Lower leg skin (tissue), 4 donors: ENCODE measurements around the gene CSN1S1. TPM values are rescaled to one million over a fixed set of nuclear protein-coding genes. Genes with fewer than 3 reads are reported as not detected.

ENCODE experiments used
- DNase-seq, 2 donors: peaks; one replicate each; pipeline ENCODE4 v3.0.0-alpha.2; 2019; ENCODE audit warnings: low spot score in 2 of 2
- H3K4me3 ChIP-seq: fragments of 200-600 bp; sonication (generic); 2 replicates; pipeline ENCODE4 v1.5.1; 2017; ENCODE audit warnings: mild to moderate bottlenecking, low read depth; ENCODE audit not compliant: poor library complexity, severe bottlenecking
- POLR2A ChIP-seq, 2 donors: fragments of 450-650 bp; IDR thresholded peaks; one replicate each; pipeline ENCODE4 v1.6.1; 2016 to 2017; ENCODE audit warnings: antibody characterized with exemption in 2 of 2, mild to moderate bottlenecking in 1 of 2, moderate library complexity in 1 of 2
- WGBS, 2 donors: methylation state at CpG; one replicate each; pipeline ENCODE4 v1.1.5; 2018; 5-methylcytosine and 5-hydroxymethylcytosine counted together
- intact Hi-C: fragments of 100-400 bp; cut with DNase I; formaldehyde crosslinking; loops from one replicate; pipeline ENCODE4 v1.15.0; 2023; ENCODE audit warnings: low total_unique reads
- total RNA-seq, 4 donors: library from RNA; depleted of rRNA; stranded (reverse); fragments of >200 nt; gene quantifications; one replicate each; pipeline ENCODE4 v1.1.0, GENCODE V29; 2016
- TF ChIP-seq, protein P1 (sequence below), 3 donors: fragments of 450-650 bp; IDR thresholded peaks; one replicate each; pipeline ENCODE4 v1.5.1; 2016; ENCODE audit warnings: antibody characterized with exemption in 3 of 3, mild to moderate bottlenecking in 3 of 3, moderate library complexity in 2 of 3

The CSN1S1 gene
- total RNA-seq, 4 donors from 2014 or later, result 3.7 TPM; not detected in 3

DNA sequence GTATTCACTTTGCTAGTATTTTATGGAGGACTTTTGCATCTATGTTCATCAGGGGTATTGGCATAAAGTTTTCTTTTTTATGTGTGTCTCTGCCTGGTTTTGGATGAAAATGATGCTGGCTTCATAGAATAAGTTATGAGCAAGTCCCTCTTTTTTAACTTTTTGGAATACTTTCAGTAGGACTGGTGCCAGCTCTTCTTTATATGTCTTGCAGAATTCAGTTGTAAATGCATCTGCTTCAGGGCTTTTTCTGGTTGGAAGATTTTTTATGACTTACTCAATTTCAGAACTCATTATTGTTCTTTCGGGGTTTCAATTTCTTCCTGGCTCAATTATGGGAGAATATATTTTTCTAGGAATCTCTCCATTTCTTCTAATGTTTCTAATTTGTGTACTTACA is 43.8 kb downstream of the CSN1S1 start:
- 7 to 30% methylated on average over 1 of the region's 1 CpG for WGBS, 2 donors
- no peak for DNase-seq
- H3K4me3 ChIP-seq, result no peak overlapping the region
- no peak for TF ChIP-seq POLR2A (IDR thresholded peaks at IDR 0.05)
- TF ChIP-seq, protein P1, sequence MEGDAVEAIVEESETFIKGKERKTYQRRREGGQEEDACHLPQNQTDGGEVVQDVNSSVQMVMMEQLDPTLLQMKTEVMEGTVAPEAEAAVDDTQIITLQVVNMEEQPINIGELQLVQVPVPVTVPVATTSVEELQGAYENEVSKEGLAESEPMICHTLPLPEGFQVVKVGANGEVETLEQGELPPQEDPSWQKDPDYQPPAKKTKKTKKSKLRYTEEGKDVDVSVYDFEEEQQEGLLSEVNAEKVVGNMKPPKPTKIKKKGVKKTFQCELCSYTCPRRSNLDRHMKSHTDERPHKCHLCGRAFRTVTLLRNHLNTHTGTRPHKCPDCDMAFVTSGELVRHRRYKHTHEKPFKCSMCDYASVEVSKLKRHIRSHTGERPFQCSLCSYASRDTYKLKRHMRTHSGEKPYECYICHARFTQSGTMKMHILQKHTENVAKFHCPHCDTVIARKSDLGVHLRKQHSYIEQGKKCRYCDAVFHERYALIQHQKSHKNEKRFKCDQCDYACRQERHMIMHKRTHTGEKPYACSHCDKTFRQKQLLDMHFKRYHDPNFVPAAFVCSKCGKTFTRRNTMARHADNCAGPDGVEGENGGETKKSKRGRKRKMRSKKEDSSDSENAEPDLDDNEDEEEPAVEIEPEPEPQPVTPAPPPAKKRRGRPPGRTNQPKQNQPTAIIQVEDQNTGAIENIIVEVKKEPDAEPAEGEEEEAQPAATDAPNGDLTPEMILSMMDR (IDR thresholded peaks at IDR 0.05), result no peak
- intact Hi-C loops, result no loop called here

DNA sequence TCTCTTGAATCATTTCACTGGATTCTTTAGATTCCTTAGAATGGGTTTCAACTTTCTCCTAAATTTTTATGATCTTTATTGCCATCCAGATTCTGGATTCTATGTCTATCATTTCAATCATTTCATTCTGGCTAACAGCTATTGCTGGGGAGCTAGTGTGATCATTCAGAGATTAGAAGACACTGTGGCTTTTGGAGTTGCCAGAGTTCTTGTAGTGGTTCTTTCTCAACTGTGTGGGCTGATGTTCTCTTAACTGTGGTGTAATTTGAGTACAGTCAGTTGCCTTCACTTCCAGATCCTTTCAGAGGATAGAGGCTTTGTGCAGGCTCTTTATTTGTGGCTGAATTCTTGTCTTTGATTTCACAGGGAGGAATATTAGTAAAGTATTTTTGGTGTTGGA is 46.7 kb downstream of the CSN1S1 start:
- no peak for DNase-seq
- intact Hi-C loops, result no loop called here
- TF ChIP-seq, protein P1 (IDR thresholded peaks at IDR 0.05), result no peak
- no peak for TF ChIP-seq POLR2A (IDR thresholded peaks at IDR 0.05)
- no peak overlapping the region for H3K4me3 ChIP-seq

DNA sequence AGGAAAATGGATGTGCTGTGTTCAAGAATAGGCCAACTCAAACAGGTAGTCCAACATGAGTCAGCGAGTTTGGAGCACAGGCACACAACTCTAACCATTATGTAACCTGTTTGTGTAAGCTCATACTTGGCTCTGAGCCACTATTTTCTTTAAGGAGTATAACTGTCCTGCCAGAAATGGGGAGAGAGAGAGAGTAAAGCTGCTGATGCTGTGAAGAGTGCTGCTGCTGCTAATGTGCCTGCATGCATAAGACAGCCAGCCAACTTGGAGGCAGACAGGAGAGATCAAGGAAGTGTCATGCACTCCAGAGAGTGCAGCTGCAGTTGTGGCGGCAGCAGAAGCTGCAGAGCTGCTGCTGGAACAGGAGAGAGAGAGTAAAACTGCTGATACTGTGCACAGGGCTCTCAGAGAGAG is 53.2 kb downstream of the CSN1S1 start:
- 34 to 38% methylated on average over 2 of the region's 2 CpGs for WGBS, 2 donors
- intact Hi-C loops, result no loop called here
- TF ChIP-seq, protein P1 (IDR thresholded peaks at IDR 0.05), result no peak
- TF ChIP-seq POLR2A (IDR thresholded peaks at IDR 0.05), result no peak
- no peak for DNase-seq
- H3K4me3 ChIP-seq, result no peak overlapping the region

DNA sequence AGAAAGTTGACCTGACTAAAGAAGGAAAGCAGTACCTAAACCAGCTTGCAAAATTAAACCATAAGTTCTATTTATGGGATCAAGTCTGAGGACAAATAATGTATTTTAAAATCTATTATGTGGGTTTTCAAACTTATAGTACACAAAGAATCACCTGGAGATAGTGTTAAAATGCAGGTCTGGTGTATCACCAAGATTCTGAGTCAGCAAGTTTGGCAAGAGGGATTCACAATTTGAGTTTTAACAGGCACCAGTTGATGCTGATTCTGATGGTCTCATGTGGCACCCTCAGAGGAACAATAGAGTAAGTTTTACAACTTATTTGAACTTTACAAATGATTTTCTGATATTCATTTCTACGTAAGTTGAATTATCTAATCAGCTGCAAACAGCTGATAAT is 55.8 kb downstream of the CSN1S1 start:
- no peak overlapping the region for H3K4me3 ChIP-seq
- intact Hi-C loops, result no loop called here
- no peak for DNase-seq
- no peak for TF ChIP-seq POLR2A (IDR thresholded peaks at IDR 0.05)
- TF ChIP-seq, protein P1 (IDR thresholded peaks at IDR 0.05), result no peak
- WGBS, 2 donors, result 90 to 91% methylated on average over 1 of the region's 1 CpG

DNA sequence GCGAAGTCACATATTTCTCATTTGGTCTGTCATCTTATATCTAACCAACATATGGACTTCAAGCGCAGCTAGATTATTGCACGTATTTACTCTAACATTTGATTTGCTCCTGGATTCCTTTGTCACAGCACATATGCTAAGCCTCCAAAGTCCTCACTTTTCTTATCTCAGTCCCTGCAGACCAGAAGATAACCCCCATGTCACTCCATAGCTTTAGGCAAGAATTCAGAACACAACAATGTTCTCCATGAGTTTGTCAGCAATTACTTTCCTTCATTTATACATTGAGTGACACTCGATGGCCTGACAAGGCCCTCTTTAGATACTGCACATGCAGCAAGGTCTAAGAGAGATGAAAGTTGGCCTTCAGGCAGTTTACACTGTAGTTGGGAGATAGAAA is 60.1 kb downstream of the CSN1S1 start:
- intact Hi-C loops, result no loop called here
- DNase-seq, result no peak
- no peak for TF ChIP-seq POLR2A (IDR thresholded peaks at IDR 0.05)
- TF ChIP-seq, protein P1 (IDR thresholded peaks at IDR 0.05), result no peak
- H3K4me3 ChIP-seq, result no peak overlapping the region
- 81 to 89% methylated on average over 4 of the region's 4 CpGs for WGBS, 2 donors

DNA sequence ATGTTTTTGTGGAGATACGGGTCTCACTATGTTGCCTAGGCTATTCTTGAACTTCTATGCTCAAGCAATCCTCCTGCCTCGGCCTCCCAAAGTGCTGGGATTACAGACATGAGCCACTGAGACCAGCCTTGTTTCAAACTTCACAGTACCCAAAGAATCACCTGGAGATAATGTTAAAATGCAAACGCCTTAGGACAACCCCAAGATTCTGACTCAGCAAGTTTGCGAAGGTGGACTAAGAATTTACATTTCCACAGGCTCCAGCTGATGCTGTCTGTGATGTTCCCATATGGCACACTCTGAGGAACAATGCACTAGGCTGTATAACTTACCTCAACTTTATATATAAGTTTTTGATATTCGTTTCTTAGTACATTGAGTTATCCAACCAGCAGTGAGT is 63.9 kb downstream of the CSN1S1 start:
- no peak overlapping the region for H3K4me3 ChIP-seq
- intact Hi-C loops, result no loop called here
- 76 to 81% methylated on average over 5 of the region's 5 CpGs for WGBS, 2 donors
- DNase-seq, result no peak
- TF ChIP-seq, protein P1 (IDR thresholded peaks at IDR 0.05), result no peak
- no peak for TF ChIP-seq POLR2A (IDR thresholded peaks at IDR 0.05)
